ENCODE data around the gene SLC22A17.

DNA sequence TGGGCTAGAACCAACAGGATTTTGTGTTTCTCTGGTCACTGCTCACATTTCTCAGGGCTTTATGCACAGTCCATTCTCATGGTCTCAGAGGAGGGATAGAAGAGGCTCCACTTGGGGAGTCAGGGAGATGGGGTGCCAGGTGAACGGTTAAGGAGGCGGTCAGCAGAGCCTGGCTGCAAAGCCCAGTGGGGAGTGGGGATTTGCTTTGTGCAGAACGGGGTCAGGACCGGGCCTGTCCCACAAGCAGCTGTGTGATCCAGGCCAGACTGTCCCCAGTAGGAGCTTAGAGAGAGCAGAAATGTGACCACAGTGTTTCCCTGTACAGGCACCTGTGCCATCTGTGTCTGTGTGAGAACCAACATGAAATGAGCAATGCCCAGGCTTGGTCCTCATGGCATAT lies 28.3 kb upstream of the SLC22A17 start:
- TF ChIP-seq CTCF (IDR thresholded peaks at IDR 0.05 in 8 of 11, conservative IDR thresholded peaks at IDR 0.05 in 3 of 11) (no peak), POLR2A (IDR thresholded peaks at IDR 0.05) (no peak), POLR2AphosphoS5 (IDR thresholded peaks at IDR 0.05) (no peak)
